SK-N-SH treated with all-trans-retinoic acid at 6 μM for 48 hours (cell line): Measurements from ENCODE around the gene TREX2.

ENCODE experiments used
- ATAC-seq: fragments of 200-7000 bp; cut with Tn5 transposase; 3 replicates; pipeline ENCODE4 v1.9.1; 2020; ENCODE audit warnings: mild to moderate bottlenecking, moderate library complexity
- ARNTL ChIP-seq: fragments of 450-650 bp; formaldehyde crosslinking; IDR thresholded peaks from 2 replicates; pipeline ENCODE4 v1.5.0; 2020; ENCODE audit warnings: low read depth, mild to moderate bottlenecking, moderate library complexity, borderline replicate concordance
- BACH2 ChIP-seq: fragments of 250-450 bp; sonication (Bioruptor Pico); IDR thresholded peaks from 2 replicates; pipeline ENCODE4 v1.9.0; 2021; ENCODE audit warnings: mild to moderate bottlenecking, borderline replicate concordance
- CREB5 ChIP-seq: fragments of 250-450 bp; sonication (Bioruptor Pico); IDR thresholded peaks from 2 replicates; pipeline ENCODE4 v1.5.1; 2020; ENCODE audit warnings: low read depth, mild to moderate bottlenecking, moderate library complexity
- CSDC2 ChIP-seq: fragments of 250-450 bp; sonication (Bioruptor Pico); IDR thresholded peaks from 2 replicates; pipeline ENCODE4 v1.5.0; 2020; ENCODE audit warnings: mild to moderate bottlenecking, moderate library complexity
- CSRNP3 ChIP-seq: fragments of 250-450 bp; sonication (Bioruptor Pico); IDR thresholded peaks from 2 replicates; pipeline ENCODE4 v1.5.1; 2021; ENCODE audit warnings: mild to moderate bottlenecking, moderate library complexity
- ESRRG ChIP-seq: fragments of 250-450 bp; sonication (Bioruptor Pico); IDR thresholded peaks from 2 replicates; pipeline ENCODE4 v1.6.1; 2021; ENCODE audit warnings: mild to moderate bottlenecking
- GLIS3 ChIP-seq: fragments of 250-450 bp; sonication (Bioruptor Pico); IDR thresholded peaks from 2 replicates; pipeline ENCODE4 v1.5.0; 2020; ENCODE audit warnings: mild to moderate bottlenecking, moderate library complexity
- ISL1 ChIP-seq: fragments of 250-450 bp; sonication (Bioruptor Pico); IDR thresholded peaks from 2 replicates; pipeline ENCODE4 v2.1.2; 2022; ENCODE audit warnings: mild to moderate bottlenecking, moderate library complexity
- OSR1 ChIP-seq: fragments of 250-450 bp; sonication (Bioruptor Pico); IDR thresholded peaks from 2 replicates; pipeline ENCODE4 v1.8.0; 2022; ENCODE audit warnings: moderate library complexity, mild to moderate bottlenecking, inconsistent platforms
- PATZ1 ChIP-seq: fragments of 250-450 bp; sonication (Bioruptor Pico); IDR thresholded peaks from 2 replicates; pipeline ENCODE4 v1.8.0; 2020; ENCODE audit warnings: mild to moderate bottlenecking, moderate library complexity, borderline replicate concordance
- POU6F1 ChIP-seq: fragments of 250-450 bp; sonication (Bioruptor Pico); IDR thresholded peaks from 2 replicates; pipeline ENCODE4 v1.8.0; 2021; ENCODE audit warnings: low read depth, mild to moderate bottlenecking, moderate library complexity, borderline replicate concordance
- PPARA ChIP-seq: fragments of 250-450 bp; sonication (Bioruptor Pico); IDR thresholded peaks from 2 replicates; pipeline ENCODE4 v1.5.0; 2020; ENCODE audit warnings: mild to moderate bottlenecking, borderline replicate concordance
- RARB ChIP-seq: fragments of 250-450 bp; sonication (Bioruptor Pico); IDR thresholded peaks from 2 replicates; pipeline ENCODE4 v1.8.0; 2021; ENCODE audit warnings: mild to moderate bottlenecking, moderate library complexity
- SNAI2 ChIP-seq: fragments of 250-450 bp; sonication (Bioruptor Pico); IDR thresholded peaks from 2 replicates; pipeline ENCODE4 v1.5.0; 2020; ENCODE audit warnings: mild to moderate bottlenecking, moderate library complexity
- TCF4 ChIP-seq: fragments of 250-450 bp; sonication (Bioruptor Pico); IDR thresholded peaks from 2 replicates; pipeline ENCODE4 v1.8.0; 2021; ENCODE audit warnings: mild to moderate bottlenecking, moderate library complexity, borderline replicate concordance
- TOX ChIP-seq: fragments of 250-450 bp; sonication (Bioruptor Pico); IDR thresholded peaks from 2 replicates; pipeline ENCODE4 v1.8.0; 2021; ENCODE audit warnings: mild to moderate bottlenecking, moderate library complexity, borderline replicate concordance
- TSHZ2 ChIP-seq: fragments of 250-450 bp; sonication (Bioruptor Pico); IDR thresholded peaks from 2 replicates; pipeline ENCODE4 v1.5.0; 2020; ENCODE audit warnings: mild to moderate bottlenecking, moderate library complexity
- ZC3H10 ChIP-seq: fragments of 250-450 bp; sonication (Bioruptor Pico); IDR thresholded peaks from 2 replicates; pipeline ENCODE4 v1.5.1; 2021; ENCODE audit warnings: mild to moderate bottlenecking, moderate library complexity
- ZFP3 ChIP-seq: fragments of 250-450 bp; sonication (Bioruptor Pico); IDR thresholded peaks from 2 replicates; pipeline ENCODE4 v1.5.0; 2020; ENCODE audit warnings: mild to moderate bottlenecking, moderate library complexity
- ZFP30 ChIP-seq: fragments of 450-650 bp; formaldehyde crosslinking; IDR thresholded peaks from 2 replicates; pipeline ENCODE4 v1.5.0; 2022; ENCODE audit warnings: mild to moderate bottlenecking, moderate library complexity
- ZNF565 ChIP-seq: fragments of 450-650 bp; formaldehyde crosslinking; conservative IDR thresholded peaks from 2 replicates; pipeline ENCODE4 v1.5.0; 2020; ENCODE audit warnings: low read depth, mild to moderate bottlenecking, moderate library complexity
- ZNF70 ChIP-seq: fragments of 450-650 bp; formaldehyde crosslinking; IDR thresholded peaks from 2 replicates; pipeline ENCODE4 v1.5.0; 2020; ENCODE audit warnings: mild to moderate bottlenecking, moderate library complexity

The TREX2 gene

GRCh38 chrX:153440556-153441135 is 5.2 kb downstream of the TREX2 start:
- TF ChIP-seq TSHZ2 (CRISPR knock-in tag) (no peak), CSDC2 (no peak), ISL1 (CRISPR knock-in tag) (no peak), BACH2 (CRISPR knock-in tag) (no peak), PATZ1 (no peak), PPARA (no peak), ZNF70 (CRISPR knock-in tag) (no peak), ZFP30 (CRISPR knock-in tag) (no peak), POU6F1 (CRISPR knock-in tag) (no peak), ESRRG (no peak), OSR1 (CRISPR knock-in tag) (no peak), CSRNP3 (no peak), RARB (no peak), TOX (no peak), ZFP3 (CRISPR knock-in tag) (no peak)
- no peak for ATAC-seq

GRCh38 chrX:153439977-153440376 is 5.9 kb downstream of the TREX2 start:
- no peak for TF ChIP-seq TOX
- no peak for TF ChIP-seq OSR1 (CRISPR knock-in tag)
- no peak for TF ChIP-seq ESRRG
- no peak for TF ChIP-seq ZNF565 (CRISPR knock-in tag)
- no peak for TF ChIP-seq TCF4 (CRISPR knock-in tag)
- TF ChIP-seq TSHZ2 (CRISPR knock-in tag), result no peak
- no peak for TF ChIP-seq SNAI2 (CRISPR knock-in tag)
- no peak for TF ChIP-seq ARNTL (CRISPR knock-in tag)
- ATAC-seq, result no peak

GRCh38 chrX:153438532-153438931 is 7.3 kb downstream of the TREX2 start:
- peak; percentile 72 for ATAC-seq
- no peak for TF ChIP-seq TOX
- TF ChIP-seq RARB, result no peak
- no peak for TF ChIP-seq SNAI2 (CRISPR knock-in tag)
- TF ChIP-seq PATZ1, result no peak
- TF ChIP-seq POU6F1 (CRISPR knock-in tag), result no peak
- TF ChIP-seq PPARA, result no peak
- TF ChIP-seq GLIS3 (CRISPR knock-in tag), result no peak
- no peak for TF ChIP-seq ZFP3 (CRISPR knock-in tag)
- no peak for TF ChIP-seq ISL1 (CRISPR knock-in tag)
- TF ChIP-seq CREB5 (CRISPR knock-in tag), result no peak
- no peak for TF ChIP-seq ARNTL (CRISPR knock-in tag)
- no peak for TF ChIP-seq CSDC2
- no peak for TF ChIP-seq OSR1 (CRISPR knock-in tag)
- TF ChIP-seq ZC3H10 (CRISPR knock-in tag), result no peak
